ENCODE measurements around the gene CXCL16.
"Not testable (repeated sequence)": the region's sequence is repeated elsewhere in the genome, so short reads cannot be mapped to it uniquely, and the experiment has no call there.

CXCL16 gene

DNA sequence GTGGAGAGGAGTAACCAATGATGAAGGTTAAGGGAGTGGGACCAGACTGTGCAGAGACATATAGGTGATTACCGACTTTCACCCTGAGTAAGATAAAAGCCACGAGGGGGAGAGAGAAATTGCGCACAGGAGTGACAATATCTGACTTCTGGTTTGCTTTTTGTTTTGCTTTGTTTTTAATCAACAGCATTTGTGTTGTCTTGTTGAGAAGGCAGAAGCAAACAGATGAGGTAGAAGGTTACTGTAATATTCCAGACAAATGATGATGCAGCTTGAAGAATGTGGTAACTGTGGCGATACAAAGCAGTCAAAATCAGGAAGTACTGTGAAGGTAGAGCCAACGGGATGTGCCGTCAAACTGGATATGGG is 43.3 kb downstream of the CXCL16 start:
- no peak for DNase-seq

DNA sequence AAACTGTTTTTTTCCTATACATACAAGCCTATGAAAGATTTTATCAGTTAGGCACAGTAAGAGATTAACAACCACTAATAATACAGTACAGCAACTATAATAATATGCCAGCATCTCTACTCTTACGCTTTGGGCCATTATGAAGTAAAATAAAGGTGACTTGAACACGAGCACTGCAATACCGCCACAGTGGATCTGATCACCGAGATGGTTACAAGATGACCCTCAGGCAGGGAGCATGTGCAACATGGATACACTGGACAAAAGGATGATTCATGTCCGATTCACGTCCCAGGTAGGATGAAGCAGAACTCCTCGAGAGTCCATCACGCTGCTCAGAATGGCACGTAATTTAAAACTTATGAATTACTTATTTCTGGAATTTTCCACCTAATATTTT is 46.3 kb downstream of the CXCL16 start:
- DNase-seq = no peak

DNA sequence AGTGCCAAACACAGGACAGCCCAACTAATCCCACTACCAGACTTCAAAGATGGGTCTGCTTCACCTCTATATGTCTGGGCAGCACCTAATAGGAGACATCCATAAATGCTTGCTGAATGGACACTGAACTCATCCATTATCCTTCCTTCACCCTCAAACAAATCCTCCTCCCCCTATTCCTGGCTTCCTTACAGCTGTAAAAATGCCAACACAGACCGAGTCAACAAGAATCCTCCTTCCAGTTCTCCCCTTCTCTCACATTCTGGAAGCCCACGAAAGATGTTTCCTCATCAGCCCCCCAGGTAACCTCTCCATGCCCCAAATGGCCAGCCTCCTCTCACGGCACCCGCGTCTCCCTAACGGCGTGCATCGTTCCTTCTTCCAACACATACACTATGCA is 48.0 kb downstream of the CXCL16 start:
- no peak for DNase-seq

DNA sequence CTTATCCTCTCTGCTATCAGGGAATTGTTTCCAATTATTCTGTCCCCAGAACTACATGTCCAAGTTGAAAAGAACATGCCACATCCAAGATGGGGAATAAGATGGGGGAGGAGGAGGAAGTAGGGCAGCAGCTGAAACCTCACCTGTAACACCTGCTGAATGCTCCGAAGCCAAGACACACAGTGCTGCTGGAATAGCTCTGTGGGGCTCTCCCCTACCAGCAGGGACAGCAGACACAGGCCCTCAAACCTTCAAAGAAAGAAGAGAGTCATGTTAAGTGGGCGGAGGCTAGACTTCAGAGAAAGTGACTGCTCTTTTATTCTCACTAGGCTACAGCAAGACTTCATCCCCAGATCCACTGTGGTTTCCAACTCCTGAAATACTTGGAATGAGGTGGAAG is 49.0 kb downstream of the CXCL16 start:
- no peak for DNase-seq

DNA sequence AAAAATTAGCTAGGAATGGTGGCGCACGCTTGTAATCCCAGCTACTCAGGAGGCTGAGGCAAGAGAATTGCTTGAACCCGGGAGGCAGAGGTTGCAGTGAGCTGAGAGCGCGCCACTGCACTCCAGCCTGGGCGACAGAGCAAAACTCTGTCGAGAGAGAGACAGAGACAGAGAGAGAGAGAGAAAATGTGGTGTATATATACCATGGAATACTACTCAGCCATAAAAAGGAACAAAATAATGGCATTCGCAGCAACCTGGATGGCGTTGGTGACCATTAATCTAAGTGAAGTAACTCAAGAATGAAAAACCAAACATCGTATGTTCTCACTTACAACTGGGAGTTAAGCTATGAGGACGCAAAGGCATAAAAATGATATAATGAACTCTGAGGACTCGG is 49.9 kb downstream of the CXCL16 start:
- DNase-seq = not testable (repeated sequence)

DNA sequence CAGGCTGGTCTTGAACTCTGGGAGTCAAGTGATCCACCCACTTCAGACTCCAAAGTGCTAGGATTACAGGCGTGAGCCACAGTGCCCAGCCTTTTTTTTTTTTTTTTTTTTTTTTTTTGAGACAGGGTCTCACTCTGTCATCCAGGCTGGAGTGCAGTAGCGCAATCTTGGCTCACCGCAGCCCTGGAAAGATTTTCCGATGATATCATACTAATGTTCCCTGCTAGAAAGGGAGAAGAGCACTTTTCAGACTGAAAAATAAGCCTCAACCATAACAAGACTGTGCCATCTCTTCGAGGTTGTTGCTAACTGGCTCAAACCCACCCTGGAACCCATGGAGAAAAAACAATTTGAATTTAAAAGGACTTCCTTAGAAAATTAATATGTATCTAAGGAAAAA is 56.0 kb downstream of the CXCL16 start:
- DNase-seq = not testable (repeated sequence)
